Stimulated activated CD8-positive, alpha-beta memory T cell treated with anti-CD3 and anti-CD28 coated beads, Interleukin-7, amount 100 ng/mL, for 4 hours (primary cell): Measurements from ENCODE around the gene RAB37.
A peak's percentile ranks its signal among the peaks of the same experiment; 100 is the strongest.

ENCODE experiments used
- DNase-seq, 2 donors: peaks; one replicate each; pipeline ENCODE4 v3.0.0-alpha.2; 2020; ENCODE audit warnings: low read depth in 2 of 2

Gene RAB37

DNA sequence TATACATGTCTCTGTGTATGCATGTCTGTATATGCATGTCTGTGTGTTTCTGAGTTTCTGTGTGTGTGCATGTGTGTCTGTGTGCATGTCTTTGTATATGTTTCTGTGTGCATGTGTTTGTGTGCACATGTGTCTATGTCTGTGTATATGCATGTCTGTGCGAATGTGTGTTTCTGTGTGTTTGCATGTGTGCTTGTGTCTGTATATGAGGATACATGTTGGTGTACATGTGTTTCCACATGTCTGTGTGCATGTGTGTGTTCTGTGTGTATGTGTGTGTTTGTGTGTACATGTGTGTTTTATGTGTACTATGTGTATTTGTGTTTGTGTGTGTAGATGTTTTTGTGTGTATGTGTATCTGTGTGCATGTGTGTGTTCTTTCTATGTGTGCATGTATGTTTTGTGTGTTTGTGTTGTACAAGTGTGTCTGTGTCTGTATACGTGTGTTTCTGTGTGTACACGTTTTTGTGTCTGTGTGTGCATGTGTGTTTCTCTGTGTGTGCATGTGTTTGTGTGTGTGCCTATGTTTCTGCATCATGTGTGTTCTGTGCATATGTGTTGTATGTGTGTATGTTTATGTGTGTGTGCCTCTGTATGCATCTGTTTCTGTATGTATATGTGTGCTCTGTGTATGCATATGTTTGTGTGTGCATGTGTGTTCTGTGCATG is 8.9 kb upstream of the RAB37 start:
- DNase-seq = no peak

DNA sequence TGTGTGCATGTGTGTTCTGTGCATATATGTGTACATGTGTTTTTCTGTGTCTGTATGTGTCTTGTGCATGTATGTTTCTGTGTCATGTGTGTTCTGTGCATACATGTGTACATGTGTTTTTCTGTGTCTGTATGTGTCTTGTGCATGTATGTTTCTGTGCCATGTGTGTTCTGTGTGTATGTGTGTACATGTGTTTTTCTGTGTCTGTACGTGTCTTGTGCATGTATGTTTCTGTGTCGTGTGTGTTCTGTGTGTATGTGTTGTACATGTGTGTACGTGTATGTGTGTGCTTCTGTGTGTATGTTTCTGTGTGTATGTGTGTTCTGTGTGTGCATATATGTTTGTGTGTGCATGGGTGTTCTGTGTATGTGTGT is 8.4 kb upstream of the RAB37 start:
- DNase-seq = no peak

- no peak for DNase-seq
Measured at GRCh38 chr17:74729368-74729767, 7.7 kb upstream of the RAB37 start.

- no peak for DNase-seq
Measured at GRCh38 chr17:74729866-74730265, 7.2 kb upstream of the RAB37 start.

DNA sequence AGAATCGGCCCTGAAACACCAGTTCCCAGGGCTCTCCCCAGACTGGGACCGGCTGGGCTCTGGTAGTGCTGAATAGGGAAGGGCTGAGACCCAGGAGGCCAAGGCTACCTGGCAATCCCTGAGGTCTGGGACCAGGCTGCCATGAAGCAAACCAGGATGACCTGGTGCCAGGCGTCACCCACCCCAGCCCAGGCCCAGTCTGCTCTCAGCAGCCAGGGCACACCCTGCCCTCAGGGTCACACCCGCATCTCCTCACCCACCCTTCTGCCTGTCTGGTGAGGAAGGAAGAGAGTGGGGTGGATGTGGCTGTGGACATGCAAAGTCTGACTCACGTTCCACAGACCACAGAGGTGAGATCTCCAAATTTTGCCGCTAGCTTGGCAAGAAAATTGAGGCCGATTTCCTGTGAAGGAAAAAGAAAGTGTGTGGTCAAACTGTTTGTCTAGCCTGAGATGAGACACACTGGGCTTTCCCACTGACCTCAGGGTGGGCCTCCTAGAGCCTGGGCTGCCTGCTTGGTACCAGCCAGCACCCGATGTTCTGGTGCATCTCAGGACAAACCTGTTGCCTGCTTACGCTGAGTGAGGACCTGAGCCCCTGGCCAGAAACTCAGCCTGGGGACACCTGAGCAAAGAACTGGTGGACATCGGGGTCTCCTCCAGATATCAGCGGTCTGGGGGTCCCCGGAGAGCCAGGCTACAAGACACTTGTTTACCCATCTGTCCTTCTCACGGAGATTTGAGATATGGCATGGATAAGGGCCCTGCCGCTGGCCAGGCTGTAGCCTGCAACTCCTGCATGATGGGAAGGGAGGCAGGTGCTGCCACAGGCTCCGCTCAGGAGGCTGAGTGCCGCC is 6.3 kb upstream of the RAB37 start:
- peak; percentile 55 to 64 for DNase-seq

DNA sequence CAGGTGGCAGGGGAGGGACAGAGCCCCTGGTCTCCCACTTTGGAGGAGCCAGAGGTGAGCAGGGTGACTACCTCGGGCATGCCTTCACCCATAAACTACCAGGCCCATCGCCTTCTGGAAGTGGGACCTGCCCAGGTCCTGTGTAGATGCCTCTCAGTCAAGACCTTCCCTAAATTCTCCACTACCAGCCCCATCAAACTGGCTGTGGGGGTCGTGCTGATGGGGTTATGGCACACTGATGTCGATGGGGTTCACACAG is 5.8 kb upstream of the RAB37 start:
- DNase-seq = no peak

GRCh38 chr17:74732042-74732867 is 4.8 kb upstream of the RAB37 start:
- no peak for DNase-seq

- no peak for DNase-seq
Measured at GRCh38 chr17:74733365-74734122, 3.5 kb upstream of the RAB37 start.

GRCh38 chr17:74734256-74734655 is 2.8 kb upstream of the RAB37 start:
- no peak for DNase-seq

- no peak for DNase-seq
Measured at GRCh38 chr17:74737299-74738050, 419 bp downstream of the RAB37 start.

GRCh38 chr17:74738051-74738996 is 1.3 kb downstream of the RAB37 start:
- DNase-seq = peak; percentile 67 to 73

DNA sequence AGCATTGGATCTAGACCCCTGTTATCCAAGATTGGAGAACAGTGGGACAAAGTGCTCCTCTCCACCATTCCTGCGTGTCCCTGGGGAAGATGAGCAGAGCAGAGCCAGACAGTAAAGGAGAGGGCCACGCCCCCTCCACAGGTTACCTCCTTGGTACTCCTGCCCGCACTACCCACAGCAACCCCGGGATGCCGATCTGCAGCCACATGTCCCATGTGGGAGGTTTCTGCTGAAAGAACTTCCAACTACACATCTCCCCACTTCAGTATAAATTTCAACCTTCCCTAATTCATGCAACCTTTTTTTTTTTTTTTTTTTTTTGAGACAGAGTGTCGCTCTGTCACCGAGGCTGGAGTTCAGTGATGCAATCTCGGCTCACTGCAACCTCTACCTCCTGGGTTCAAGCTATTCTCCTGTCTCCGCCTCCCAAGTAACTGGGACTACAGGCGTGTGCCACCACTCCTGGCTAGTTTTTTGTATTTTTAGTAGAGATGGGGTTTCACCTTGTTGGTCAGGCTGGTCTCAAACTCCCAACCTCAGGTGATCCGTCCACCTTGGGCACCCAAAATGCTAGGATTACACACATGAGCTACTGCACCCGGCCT is 2.3 kb downstream of the RAB37 start:
- DNase-seq = no peak

DNA sequence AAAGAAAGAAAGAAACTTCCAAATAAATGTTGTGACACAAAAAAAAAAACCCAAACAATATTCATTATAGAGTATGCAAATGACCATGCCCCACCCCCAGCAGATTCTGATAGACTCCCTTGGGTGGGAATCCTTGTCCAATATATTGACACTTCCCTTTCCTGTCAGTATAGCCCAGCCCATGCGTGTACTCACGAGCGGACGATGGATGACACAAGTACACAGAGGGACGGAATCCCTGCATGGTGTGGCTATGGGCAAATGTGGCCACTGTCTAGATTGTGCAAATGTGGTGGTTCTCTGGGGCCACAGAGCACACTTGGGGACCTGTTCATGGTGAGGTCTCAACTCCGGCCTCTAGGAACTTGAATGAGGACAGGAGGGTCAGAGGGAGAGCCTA is 3.1 kb downstream of the RAB37 start:
- no peak for DNase-seq

GRCh38 chr17:74740641-74741387 is 3.8 kb downstream of the RAB37 start:
- DNase-seq = no peak

DNA sequence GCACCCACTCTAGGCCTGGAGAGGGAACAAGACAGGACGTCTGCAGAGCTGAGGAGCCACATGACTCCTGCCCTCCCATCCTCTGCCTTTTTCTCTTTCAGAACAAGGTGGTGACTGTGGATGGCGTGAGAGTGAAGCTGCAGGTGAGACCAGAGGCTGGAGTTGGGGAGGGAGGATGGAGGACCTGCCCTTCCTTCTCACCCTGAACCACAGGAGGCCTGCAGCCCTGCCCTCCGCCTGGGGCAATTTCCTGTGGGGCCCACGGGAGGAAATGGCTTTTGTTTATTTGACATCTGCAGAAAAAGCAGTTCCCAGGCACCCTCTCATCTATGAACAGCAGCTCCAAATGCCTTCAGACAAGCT is 5.1 kb downstream of the RAB37 start:
- DNase-seq = peak in 1 of 2 donors; percentile 36

- DNase-seq = no peak
Measured at GRCh38 chr17:74742978-74743545, 6.0 kb downstream of the RAB37 start.

GRCh38 chr17:74743755-74744154 is 6.7 kb downstream of the RAB37 start:
- no peak for DNase-seq

DNA sequence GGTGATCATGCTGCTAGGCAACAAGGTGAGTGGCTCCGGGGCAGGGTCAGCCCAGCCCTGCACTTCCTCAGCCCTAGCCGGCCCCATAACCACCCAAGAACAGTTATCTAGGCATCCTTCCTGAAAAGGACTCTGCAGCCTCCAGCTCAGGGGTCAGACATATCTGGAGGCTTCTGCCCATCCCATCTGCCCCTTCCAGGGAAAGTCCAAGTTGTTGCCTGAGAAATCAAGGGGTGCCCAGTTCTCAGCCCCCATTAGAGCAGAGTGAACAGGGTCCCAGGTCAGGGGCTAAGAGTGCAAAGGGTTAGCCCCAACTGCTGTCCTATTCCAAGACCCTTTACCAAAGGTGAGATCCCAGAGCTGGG is 7.3 kb downstream of the RAB37 start:
- no peak for DNase-seq
